Measurements from ENCODE around the gene KAT2A.

The KAT2A gene

DNA sequence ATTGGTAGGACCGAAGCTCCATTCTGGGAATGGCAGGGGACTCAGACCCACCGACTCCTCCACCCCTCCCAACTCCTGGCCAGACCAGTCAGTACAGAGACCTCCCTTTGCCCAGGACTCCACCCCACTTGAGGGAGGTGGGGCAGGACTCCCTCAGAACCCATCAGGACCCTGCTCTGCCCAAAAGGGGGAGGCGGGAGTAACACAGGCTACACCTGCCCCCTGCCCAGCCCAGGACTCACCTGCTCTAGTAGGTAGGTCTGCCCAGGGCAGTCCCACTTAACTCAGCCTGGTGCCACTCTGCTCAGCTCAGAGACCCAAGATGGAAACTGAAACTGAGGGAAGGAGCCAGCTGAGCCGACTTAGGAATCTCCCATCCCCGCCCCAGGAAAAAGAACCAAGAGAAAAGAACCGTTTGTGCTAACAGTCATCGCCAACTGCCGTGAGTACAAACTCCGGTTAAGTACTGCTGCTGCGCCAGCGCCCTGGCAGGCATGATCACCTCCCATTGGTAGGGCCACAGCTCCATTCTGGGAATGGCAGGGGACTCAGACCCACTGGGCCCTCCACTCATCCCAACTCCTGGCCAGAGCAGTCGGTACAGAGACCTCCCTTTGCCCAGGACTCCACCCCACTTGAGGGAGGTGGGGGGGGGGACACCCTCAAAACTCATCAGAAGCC is 9.2 kb downstream of the KAT2A start:
- H3K27ac ChIP-seq = peak overlapping the region; percentile 48
- TF ChIP-seq, protein P1, sequence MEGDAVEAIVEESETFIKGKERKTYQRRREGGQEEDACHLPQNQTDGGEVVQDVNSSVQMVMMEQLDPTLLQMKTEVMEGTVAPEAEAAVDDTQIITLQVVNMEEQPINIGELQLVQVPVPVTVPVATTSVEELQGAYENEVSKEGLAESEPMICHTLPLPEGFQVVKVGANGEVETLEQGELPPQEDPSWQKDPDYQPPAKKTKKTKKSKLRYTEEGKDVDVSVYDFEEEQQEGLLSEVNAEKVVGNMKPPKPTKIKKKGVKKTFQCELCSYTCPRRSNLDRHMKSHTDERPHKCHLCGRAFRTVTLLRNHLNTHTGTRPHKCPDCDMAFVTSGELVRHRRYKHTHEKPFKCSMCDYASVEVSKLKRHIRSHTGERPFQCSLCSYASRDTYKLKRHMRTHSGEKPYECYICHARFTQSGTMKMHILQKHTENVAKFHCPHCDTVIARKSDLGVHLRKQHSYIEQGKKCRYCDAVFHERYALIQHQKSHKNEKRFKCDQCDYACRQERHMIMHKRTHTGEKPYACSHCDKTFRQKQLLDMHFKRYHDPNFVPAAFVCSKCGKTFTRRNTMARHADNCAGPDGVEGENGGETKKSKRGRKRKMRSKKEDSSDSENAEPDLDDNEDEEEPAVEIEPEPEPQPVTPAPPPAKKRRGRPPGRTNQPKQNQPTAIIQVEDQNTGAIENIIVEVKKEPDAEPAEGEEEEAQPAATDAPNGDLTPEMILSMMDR (conservative IDR thresholded peaks at IDR 0.05) = no peak
- no peak for TF ChIP-seq ZFX (IDR thresholded peaks at IDR 0.05)

DNA sequence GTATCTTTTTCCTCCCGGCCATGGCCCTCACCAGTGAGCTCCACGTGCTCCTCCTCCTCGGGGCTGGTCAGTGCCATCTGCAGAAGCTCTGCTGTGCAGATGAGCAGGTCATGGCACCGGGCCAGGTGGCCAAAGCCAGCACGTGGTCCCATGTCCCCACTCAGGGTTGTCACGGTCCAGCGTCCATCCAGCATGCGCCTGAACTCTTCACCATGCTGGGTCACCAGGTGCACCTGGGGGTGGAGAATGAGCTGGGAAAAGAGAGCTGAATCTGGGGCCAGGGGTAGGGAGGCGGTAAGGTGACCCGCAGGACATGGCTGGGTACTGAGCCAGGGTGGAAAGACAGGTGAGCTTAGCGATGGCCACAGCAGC is 9.9 kb downstream of the KAT2A start:
- TF ChIP-seq, protein P1 (conservative IDR thresholded peaks at IDR 0.05) = no peak
- no peak for TF ChIP-seq ZFX (IDR thresholded peaks at IDR 0.05)
- H3K27ac ChIP-seq = no peak overlapping the region

DNA sequence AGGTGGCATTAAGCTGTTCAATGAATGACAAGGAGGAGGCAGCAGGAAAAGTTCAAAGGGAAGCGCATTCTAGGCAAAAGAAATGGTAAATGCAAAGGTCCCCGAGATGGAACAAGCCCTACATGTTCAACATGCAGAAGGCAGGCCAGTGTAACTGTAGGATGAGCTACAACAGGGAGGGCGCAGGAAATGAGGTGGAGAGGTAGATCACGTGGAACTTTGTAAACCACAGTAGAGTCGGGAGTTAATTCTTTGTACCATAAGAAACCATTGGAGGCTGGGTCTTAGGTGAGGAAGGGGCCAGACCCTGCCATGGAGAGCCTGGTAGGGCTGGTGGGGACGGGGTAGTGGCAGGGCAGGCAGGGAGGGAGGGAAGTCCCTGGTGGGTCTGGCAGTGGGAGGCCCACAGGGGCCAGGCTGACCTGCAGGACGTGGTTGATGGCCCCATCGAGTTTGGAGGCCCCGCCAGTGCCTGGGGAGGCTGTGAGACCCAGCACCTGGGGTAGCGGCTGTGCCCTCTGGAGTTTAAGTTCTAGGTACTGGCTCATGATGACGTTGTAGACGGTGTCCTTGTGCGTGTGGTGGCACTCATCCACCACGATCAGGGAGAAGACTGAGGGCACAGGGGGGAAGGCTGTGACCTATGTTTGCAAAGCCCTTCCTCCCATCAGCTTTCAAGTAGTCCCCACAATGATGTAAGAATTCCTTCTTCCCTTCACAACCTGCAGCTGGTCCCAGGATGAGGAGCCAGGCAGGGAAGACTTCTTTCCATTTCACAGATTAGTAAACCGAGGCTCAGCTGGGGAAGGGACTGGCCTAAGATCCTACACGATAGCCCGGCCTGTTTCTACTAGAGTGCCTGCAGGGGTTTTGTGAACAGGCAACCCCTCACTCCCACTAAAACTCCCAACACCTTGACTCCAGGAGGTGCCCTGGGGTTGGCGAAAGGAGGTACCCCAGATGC is 10.6 kb downstream of the KAT2A start:
- no peak for TF ChIP-seq ZFX (IDR thresholded peaks at IDR 0.05)
- TF ChIP-seq, protein P1 (conservative IDR thresholded peaks at IDR 0.05) = no peak

DNA sequence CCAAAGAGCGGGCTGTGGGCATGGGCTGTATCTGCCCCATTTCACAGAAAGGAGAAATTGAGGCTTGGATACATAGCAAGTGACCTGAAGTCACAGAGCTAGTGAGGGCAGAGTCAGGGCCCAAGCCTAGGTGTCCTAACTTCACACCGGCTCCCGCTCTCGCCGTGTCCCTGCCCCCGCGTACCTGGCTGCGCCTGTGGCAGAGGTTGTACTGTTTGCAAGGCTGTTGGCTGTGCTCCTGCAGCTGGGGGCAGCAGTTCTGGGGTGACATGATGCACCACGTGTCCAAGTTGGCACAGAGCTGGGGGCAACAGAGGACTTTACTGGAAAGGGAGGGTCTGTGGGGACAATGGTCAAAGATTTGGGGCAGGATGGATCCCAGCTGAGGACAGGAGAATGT is 12.1 kb downstream of the KAT2A start:
- no peak for TF ChIP-seq ZFX (IDR thresholded peaks at IDR 0.05)
- TF ChIP-seq, protein P1 (conservative IDR thresholded peaks at IDR 0.05) = no peak
- no peak overlapping the region for H3K27ac ChIP-seq

More for the DNA sequence above, 10.6 kb downstream of the KAT2A start:
- no peak overlapping the region for H3K27ac ChIP-seq

DNA sequence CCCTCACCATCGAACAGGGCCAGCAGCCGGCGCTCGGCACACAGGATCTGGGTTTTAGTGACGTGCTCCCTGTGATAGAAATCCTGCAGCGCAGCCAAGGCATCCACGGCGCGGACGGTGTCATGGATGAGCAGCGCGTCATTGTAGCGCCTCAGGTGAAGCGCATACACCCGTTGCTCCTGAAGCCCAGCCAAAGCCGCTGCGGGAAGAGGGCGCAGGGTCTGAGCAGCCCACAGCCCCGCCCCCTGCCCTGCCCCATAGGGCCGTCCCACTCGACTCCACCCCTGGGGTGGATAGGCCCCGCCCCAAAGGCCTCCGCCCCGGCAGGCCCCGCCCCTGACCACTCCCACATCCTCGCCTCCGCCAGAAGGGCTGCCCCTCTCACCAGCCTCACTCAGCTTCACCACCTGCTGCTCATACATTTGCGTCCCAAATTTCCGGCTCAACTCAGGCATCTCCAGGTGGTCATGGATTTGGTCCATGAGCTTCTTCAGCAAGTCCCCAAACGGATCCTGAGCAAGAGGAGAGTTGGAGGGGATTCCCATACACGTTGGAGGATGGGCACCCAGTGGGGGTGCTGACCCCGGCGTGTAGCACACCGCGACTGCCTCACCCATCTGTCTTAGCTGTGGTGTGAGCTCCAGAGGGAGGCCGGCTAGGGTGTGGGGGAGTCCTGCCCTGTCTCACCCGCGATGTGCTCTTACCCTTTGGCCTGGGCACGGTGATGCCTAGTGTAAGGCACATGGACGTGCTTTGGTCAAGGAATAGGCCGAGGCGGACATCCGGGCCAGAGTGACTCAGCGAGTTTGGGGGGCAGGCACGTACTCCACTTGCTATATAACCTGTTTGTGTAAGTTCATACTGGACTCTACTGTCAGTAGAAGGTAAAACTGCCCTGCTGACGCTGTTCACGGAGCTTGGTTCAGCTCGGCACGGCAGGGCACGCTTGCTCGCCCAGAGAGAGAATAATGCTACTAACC is 13.3 kb downstream of the KAT2A start:
- H3K27ac ChIP-seq = no peak overlapping the region
- TF ChIP-seq, protein P1 (conservative IDR thresholded peaks at IDR 0.05) = no peak
- TF ChIP-seq ZFX (IDR thresholded peaks at IDR 0.05) = no peak

DNA sequence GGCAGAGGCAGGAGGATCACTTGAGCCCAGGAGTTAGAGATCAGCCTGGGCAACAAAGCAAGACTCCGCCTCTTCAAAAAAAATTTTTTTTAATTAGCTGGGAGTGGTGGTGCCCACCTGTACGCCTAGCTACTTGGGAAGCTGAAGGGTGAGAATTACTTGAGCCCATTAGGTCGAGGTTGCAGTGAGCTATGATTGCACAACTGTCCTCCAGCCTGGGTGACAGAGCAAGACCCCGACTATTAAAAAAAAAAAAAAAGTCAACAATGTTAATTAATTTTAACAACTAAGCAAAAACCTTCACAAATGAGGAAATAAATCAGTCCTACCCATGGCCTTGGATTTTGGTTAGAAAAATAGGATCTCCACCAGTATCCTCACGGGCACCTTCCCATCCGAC is 14.0 kb downstream of the KAT2A start:
- H3K27ac ChIP-seq = no peak overlapping the region
- TF ChIP-seq ZFX (IDR thresholded peaks at IDR 0.05) = no peak
- TF ChIP-seq, protein P1 (conservative IDR thresholded peaks at IDR 0.05) = no peak

All from C4-2B (cell line).